K562 (cell line): ENCODE data around the gene LBH. TPM values are rescaled to one million over a fixed set of nuclear protein-coding genes. Genes with fewer than 3 reads are reported as not detected.

ENCODE experiments used
- ARID1B ChIP-seq: fragments of 450-650 bp; IDR thresholded peaks from 2 replicates; pipeline ENCODE4 v1.6.1; 2016; ENCODE audit warnings: antibody characterized with exemption, mild to moderate bottlenecking, inconsistent platforms
- CBFA2T2 ChIP-seq: fragments of 450-650 bp; conservative IDR thresholded peaks from 2 replicates; pipeline ENCODE4 v1.6.1; 2017; ENCODE audit warnings: mild to moderate bottlenecking
- CBX3 ChIP-seq, 2 experiments: IDR thresholded peaks; 1 replicate in 1 of 2; 2 replicates in 1 of 2; pipeline ENCODE4 v1.6.1; 2012; ENCODE audit warnings: inconsistent platforms in 2 of 2, low read length in 2 of 2, borderline replicate concordance in 1 of 2, control low read depth in 1 of 2
- DACH1 ChIP-seq: fragments of 450-650 bp; IDR thresholded peaks from 2 replicates; pipeline ENCODE4 v1.6.1; 2018; ENCODE audit not compliant: partially characterized antibody
- DNMT1 ChIP-seq: fragments of 450-650 bp; IDR thresholded peaks from 2 replicates; pipeline ENCODE4 v1.6.1; 2016; ENCODE audit warnings: antibody characterized with exemption, mild to moderate bottlenecking
- ETV1 ChIP-seq: fragments of 450-650 bp; conservative IDR thresholded peaks from 2 replicates; pipeline ENCODE4 v1.6.1; 2016; ENCODE audit warnings: missing genetic modification characterization, control low read depth, low read depth, missing compliant biosample characterization
- FIP1L1 ChIP-seq: fragments of 200-400 bp; formaldehyde crosslinking; IDR thresholded peaks from 2 replicates; pipeline ENCODE4 v1.6.1; 2018; ENCODE audit warnings: mild to moderate bottlenecking, low read depth, low read length; ENCODE audit not compliant: poor library complexity, severe bottlenecking
- FOS ChIP-seq: IDR thresholded peaks from 3 replicates; pipeline ENCODE4 v1.6.1; 2011; ENCODE audit not compliant: insufficient read length; ENCODE audit errors: extremely low read depth
- HNRNPK ChIP-seq: fragments of 200-400 bp; formaldehyde crosslinking; IDR thresholded peaks from one replicate; pipeline ENCODE4 v1.6.1; 2018; ENCODE audit warnings: mild to moderate bottlenecking, low read depth, low read length; ENCODE audit not compliant: poor library complexity, severe bottlenecking
- HNRNPUL1 ChIP-seq: fragments of 200-400 bp; formaldehyde crosslinking; IDR thresholded peaks from 2 replicates; pipeline ENCODE4 v1.6.1; 2017; ENCODE audit warnings: low read length
- ILK ChIP-seq: fragments of 450-650 bp; IDR thresholded peaks from 2 replicates; pipeline ENCODE4 v1.6.1; 2016; ENCODE audit warnings: missing genetic modification characterization, low read depth, mild to moderate bottlenecking, missing compliant biosample characterization, moderate library complexity, borderline replicate concordance
- MAZ ChIP-seq, 2 experiments: fragments of 450-650 bp in 1 of 2; sonication (generic) in 1 of 2; formaldehyde crosslinking; IDR thresholded peaks in 1 of 2; conservative IDR thresholded peaks in 1 of 2; 2 replicates each; pipeline versions ENCODE4 v1.4.0 to v1.5.0; 2020; ENCODE audit warnings: mild to moderate bottlenecking in 1 of 2, missing genetic modification reagents in 1 of 2
- MLX ChIP-seq, 2 experiments: fragments of 450-650 bp in 1 of 2; sonication (generic) in 1 of 2; formaldehyde crosslinking; conservative IDR thresholded peaks; 2 replicates each; pipeline versions ENCODE4 v1.4.0 to v1.8.1; 2020 to 2022; ENCODE audit warnings: mild to moderate bottlenecking in 1 of 2, missing genetic modification reagents in 1 of 2
- NCOR1 ChIP-seq: fragments of 450-650 bp; IDR thresholded peaks from 2 replicates; pipeline ENCODE4 v1.6.1; 2016; ENCODE audit warnings: mild to moderate bottlenecking, moderate library complexity
- NFATC3 ChIP-seq: fragments of 450-650 bp; IDR thresholded peaks from 2 replicates; pipeline ENCODE4 v1.6.1; 2017; ENCODE audit warnings: mild to moderate bottlenecking
- PCBP1 ChIP-seq: fragments of 200-400 bp; formaldehyde crosslinking; IDR thresholded peaks from 2 replicates; pipeline ENCODE4 v1.6.1; 2018; ENCODE audit warnings: mild to moderate bottlenecking, low read depth, low read length; ENCODE audit not compliant: poor library complexity, severe bottlenecking
- PHF21A ChIP-seq: fragments of 450-650 bp; IDR thresholded peaks from 2 replicates; pipeline ENCODE4 v1.6.1; 2017; ENCODE audit warnings: low read depth, borderline replicate concordance
- POLR2H ChIP-seq: IDR thresholded peaks from 2 replicates; pipeline ENCODE4 v1.6.1; 2016; ENCODE audit warnings: missing genetic modification characterization, low read depth, mild to moderate bottlenecking, control low read depth, missing compliant biosample characterization, moderate library complexity
- RUNX1 ChIP-seq: sonication (generic); IDR thresholded peaks from 2 replicates; pipeline ENCODE4 v1.6.1; 2016; ENCODE audit warnings: antibody characterized with exemption, low read depth
- SMAD2 ChIP-seq: fragments of 150-350 bp; IDR thresholded peaks from 2 replicates; pipeline ENCODE4 v1.6.1; 2014; ENCODE audit warnings: low read depth, mild to moderate bottlenecking, low read length
- SUPT5H ChIP-seq: fragments of 450-650 bp; IDR thresholded peaks from 2 replicates; pipeline ENCODE4 v1.6.1; 2016
- THRAP3 ChIP-seq: fragments of 450-650 bp; IDR thresholded peaks from 2 replicates; pipeline ENCODE4 v1.6.1; 2016; ENCODE audit warnings: mild to moderate bottlenecking, inconsistent platforms, borderline replicate concordance
- ZBTB8A ChIP-seq: fragments of 450-650 bp; IDR thresholded peaks from 2 replicates; pipeline ENCODE4 v1.6.1; 2018; ENCODE audit warnings: mild to moderate bottlenecking, moderate library complexity; ENCODE audit not compliant: partially characterized antibody
- ZNF146 ChIP-seq: IDR thresholded peaks from one replicate; pipeline ENCODE4 v1.6.1; 2018; ENCODE audit warnings: missing compliant biosample characterization; ENCODE audit not compliant: unreplicated experiment
- ZNF23 ChIP-seq: fragments of 250-450 bp; sonication (Bioruptor Pico); IDR thresholded peaks from 2 replicates; pipeline ENCODE4 v1.4.0; 2020; ENCODE audit warnings: mild to moderate bottlenecking
- ZNF511 ChIP-seq: sonication (generic); formaldehyde crosslinking; IDR thresholded peaks from 2 replicates; pipeline ENCODE4 v1.8.0; 2022; ENCODE audit warnings: mild to moderate bottlenecking, missing genetic modification reagents
- ZNF778 ChIP-seq: fragments of 450-650 bp; formaldehyde crosslinking; IDR thresholded peaks from 2 replicates; pipeline ENCODE4 v1.4.0; 2020; ENCODE audit warnings: mild to moderate bottlenecking, moderate library complexity
- polyA plus RNA-seq, 8 experiments: library from polyadenylated mRNA; depleted of rRNA in 4 of 8; stranded (reverse) in 5 of 8; unstranded in 3 of 8; fragments of >200 nt; fragmentation: Nextera tagmentation in 2 of 8; fragmentation: Illumina TruSeq in 1 of 8; extraction: Ambion mirVana in 2 of 8; extraction: Trizol in 1 of 8; gene quantifications; 2 replicates each; pipeline versions ENCODE4 v1.2.1 to v1.2.3, GENCODE V29; 2011 to 2014; ENCODE audit warnings: inconsistent platforms in 1 of 8, missing spikeins in 1 of 8
- total RNA-seq, 7 experiments: library from RNA; depleted of rRNA in 6 of 7; stranded (reverse); fragments of >200 nt in 6 of 7; fragmentation: Illumina TruSeq in 2 of 7; extraction: Trizol in 2 of 7; gene quantifications; 2 replicates each; pipeline versions ENCODE4 v1.2.1 to v1.2.3, GENCODE V29; 2011 to 2021; ENCODE audit warnings: low replicate concordance in 1 of 7
- TF ChIP-seq, protein P1 (sequence below): sonication (generic); formaldehyde crosslinking; IDR thresholded peaks from 2 replicates; pipeline ENCODE4 v1.8.0; 2022; ENCODE audit warnings: mild to moderate bottlenecking, missing genetic modification reagents

The LBH gene
- total and polyA plus RNA-seq, 9 of the 15 experiments (the other 6 are each of a cell fraction or from before 2014, with no cell fraction given), result 3.1 to 13.4 (median 7.4) TPM

GRCh38 chr2:30252723-30253701 is 21.7 kb downstream of the LBH start (continued):
- TF ChIP-seq POLR2H (tag) (no peak), PCBP1 (no peak), ZNF778 (CRISPR knock-in tag) (no peak), FOS (peak; percentile 36), THRAP3 (no peak), CBFA2T2 (peak; percentile 96), SMAD2 (no peak), CBX3 (IDR thresholded peaks at IDR 0.05; ENCODE audit: borderline replicate concordance in 1 of 2, low read length in 2 of 2) (peak in 1 of 2 experiments; percentile 90; a peak in 1 of 3 replicates), HNRNPK (no peak), DNMT1 (no peak), NFATC3 (peak; percentile 99), ZNF23 (CRISPR knock-in tag) (peak; percentile 40; the same call in 1 of the 2 replicates), RUNX1 (no peak), ZBTB8A (no peak), HNRNPUL1 (no peak), MAZ (CRISPR knock-in tag; conservative IDR thresholded peaks at IDR 0.05 in 1 of 2, IDR thresholded peaks at IDR 0.05 in 1 of 2) (peak; percentile 62 to 81; a peak in 3 of 4 replicates), SUPT5H (no peak), ETV1 (tag) (peak; percentile 58; the same call in 1 of the 2 replicates), MLX (CRISPR knock-in tag; conservative IDR thresholded peaks at IDR 0.05) (no peak), PHF21A (no peak), NCOR1 (peak; percentile 96), ARID1B (peak; percentile 98), ILK (tag) (no peak), DACH1 (peak; percentile 91), ZNF511 (CRISPR knock-in tag) (no peak), FIP1L1 (no peak), ZNF146 (CRISPR knock-in tag) (no peak)
- TF ChIP-seq, protein P1, sequence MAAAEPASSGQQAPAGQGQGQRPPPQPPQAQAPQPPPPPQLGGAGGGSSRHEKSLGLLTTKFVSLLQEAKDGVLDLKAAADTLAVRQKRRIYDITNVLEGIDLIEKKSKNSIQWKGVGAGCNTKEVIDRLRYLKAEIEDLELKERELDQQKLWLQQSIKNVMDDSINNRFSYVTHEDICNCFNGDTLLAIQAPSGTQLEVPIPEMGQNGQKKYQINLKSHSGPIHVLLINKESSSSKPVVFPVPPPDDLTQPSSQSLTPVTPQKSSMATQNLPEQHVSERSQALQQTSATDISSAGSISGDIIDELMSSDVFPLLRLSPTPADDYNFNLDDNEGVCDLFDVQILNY (CRISPR knock-in tag), result no peak
